HEK293 (cell line): ENCODE results near the gene SCN3A.

Source experiments
- CTCF ChIP-seq: fragments of 450-650 bp; formaldehyde crosslinking; IDR thresholded peaks from 2 replicates; pipeline ENCODE4 v1.5.1; 2016; ENCODE audit warnings: missing biosample characterization, missing genetic modification characterization
- ELK4 ChIP-seq: IDR thresholded peaks from 2 replicates; pipeline ENCODE4 v1.6.1; 2011; ENCODE audit warnings: mild to moderate bottlenecking, low read depth, low read length, borderline replicate concordance
- KLF16 ChIP-seq: fragments of 450-650 bp; formaldehyde crosslinking; IDR thresholded peaks from 2 replicates; pipeline ENCODE4 v1.5.1; 2017; ENCODE audit warnings: missing biosample characterization, missing genetic modification characterization
- MEIS1 ChIP-seq: sonication (generic); formaldehyde crosslinking; IDR thresholded peaks from 2 replicates; pipeline ENCODE4 v1.8.1; 2022; ENCODE audit warnings: missing genetic modification reagents, mild to moderate bottlenecking, borderline replicate concordance
- ZBTB26 ChIP-seq: fragments of 450-650 bp; formaldehyde crosslinking; optimal IDR thresholded peaks from 2 replicates; pipeline ENCODE3; 2016; ENCODE audit warnings: missing biosample characterization, mild to moderate bottlenecking, missing genetic modification characterization
- ZFP37 ChIP-seq: fragments of 450-650 bp; formaldehyde crosslinking; IDR thresholded peaks from 2 replicates; pipeline ENCODE4 v1.5.1; 2016; ENCODE audit warnings: missing biosample characterization, missing genetic modification characterization
- ZNF10 ChIP-seq: fragments of 450-650 bp; formaldehyde crosslinking; IDR thresholded peaks from 2 replicates; pipeline ENCODE4 v1.5.1; 2017; ENCODE audit warnings: missing biosample characterization, missing genetic modification characterization
- ZNF121 ChIP-seq: fragments of 450-650 bp; formaldehyde crosslinking; IDR thresholded peaks from 2 replicates; pipeline ENCODE4 v1.5.1; 2016; ENCODE audit warnings: missing biosample characterization, missing genetic modification characterization
- ZNF24 ChIP-seq: fragments of 450-650 bp; formaldehyde crosslinking; IDR thresholded peaks from 2 replicates; pipeline ENCODE4 v1.5.1; 2016; ENCODE audit warnings: missing biosample characterization, missing genetic modification characterization
- ZNF555 ChIP-seq: fragments of 450-650 bp; formaldehyde crosslinking; conservative IDR thresholded peaks from 2 replicates; pipeline ENCODE4 v1.5.1; 2017; ENCODE audit warnings: missing biosample characterization, mild to moderate bottlenecking, missing genetic modification characterization, inconsistent platforms
- ZNF624 ChIP-seq: fragments of 450-650 bp; formaldehyde crosslinking; IDR thresholded peaks from 2 replicates; pipeline ENCODE4 v1.5.1; 2017; ENCODE audit warnings: missing biosample characterization, missing genetic modification characterization

- no peak for TF ChIP-seq KLF16
- no peak for TF ChIP-seq ZNF624
- no peak for TF ChIP-seq CTCF (tag by site-specific recombination)
- TF ChIP-seq MEIS1 (CRISPR knock-in tag): no peak
- TF ChIP-seq ELK4: no peak
- TF ChIP-seq ZBTB26 (tag by site-specific recombination): no peak
- no peak for TF ChIP-seq ZNF10 (tag by site-specific recombination)
- TF ChIP-seq ZNF24: no peak
- no peak for TF ChIP-seq ZNF121 (tag by site-specific recombination)
- TF ChIP-seq ZFP37 (tag by site-specific recombination): no peak
- no peak for TF ChIP-seq ZNF555 (tag by site-specific recombination)
Measured at GRCh38 chr2:165109915-165110314, 93.9 kb downstream of the SCN3A start.
